ENCODE results near the gene RNF149.
A peak's percentile ranks its signal among the peaks of the same experiment; 100 is the strongest.
"Not testable (repeated sequence)": the region's sequence is repeated elsewhere in the genome, so short reads cannot be mapped to it uniquely, and the experiment has no call there.

The RNF149 gene, protein sequence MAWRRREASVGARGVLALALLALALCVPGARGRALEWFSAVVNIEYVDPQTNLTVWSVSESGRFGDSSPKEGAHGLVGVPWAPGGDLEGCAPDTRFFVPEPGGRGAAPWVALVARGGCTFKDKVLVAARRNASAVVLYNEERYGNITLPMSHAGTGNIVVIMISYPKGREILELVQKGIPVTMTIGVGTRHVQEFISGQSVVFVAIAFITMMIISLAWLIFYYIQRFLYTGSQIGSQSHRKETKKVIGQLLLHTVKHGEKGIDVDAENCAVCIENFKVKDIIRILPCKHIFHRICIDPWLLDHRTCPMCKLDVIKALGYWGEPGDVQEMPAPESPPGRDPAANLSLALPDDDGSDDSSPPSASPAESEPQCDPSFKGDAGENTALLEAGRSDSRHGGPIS

DNA sequence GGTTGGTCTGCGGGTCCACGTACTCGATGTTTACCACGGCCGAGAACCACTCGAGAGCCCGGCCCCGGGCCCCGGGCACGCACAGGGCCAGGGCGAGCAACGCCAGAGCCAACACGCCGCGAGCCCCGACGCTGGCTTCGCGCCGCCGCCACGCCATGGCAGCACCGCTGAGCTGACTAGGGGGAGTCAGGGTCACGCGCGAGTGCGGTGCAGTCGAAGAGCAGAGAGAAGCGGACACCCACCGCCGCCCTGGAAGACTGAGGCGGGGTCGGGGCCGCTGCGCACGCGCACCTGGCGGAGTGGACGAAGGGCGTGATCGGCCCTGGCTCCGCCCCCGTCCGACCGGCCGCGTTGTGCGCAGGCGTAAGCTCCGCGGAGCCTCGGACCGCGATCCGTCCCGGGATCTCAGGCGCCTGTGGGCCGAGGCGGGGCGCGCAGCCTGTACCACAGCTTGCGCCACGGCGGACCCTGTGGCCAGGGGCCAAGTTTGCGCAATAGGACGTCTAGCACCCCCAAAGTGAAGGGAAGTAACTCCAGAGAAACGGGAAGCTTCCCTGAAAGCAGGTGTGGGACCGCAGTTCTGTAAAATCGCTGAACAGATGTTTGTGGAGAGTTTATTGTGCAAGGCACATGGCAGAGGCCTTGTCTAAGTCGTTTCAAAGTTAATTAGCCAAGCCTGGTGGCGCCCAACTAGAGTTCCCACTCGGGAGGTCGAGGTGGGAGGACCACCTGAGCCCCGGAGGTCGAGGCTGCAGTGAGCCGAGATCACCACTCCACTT, at the start of gene RNF149:
Gene RNF149 (minus strand): TSS at position 270 of the 779 bp plus-strand sequence. CDS start 113 bp downstream, at position 157.
- DNase-seq (ENCODE audit: low read depth in 3 of 3, low spot score in 1 of 3): peak; percentile 87 to 90 (median 87)

GRCh38 chr2:101357376-101357775, 48.9 kb upstream of the RNF149 start:
- no peak for DNase-seq (ENCODE audit: low read depth in 3 of 3, low spot score in 1 of 3)

- no peak for DNase-seq (ENCODE audit: low read depth in 3 of 3, low spot score in 1 of 3)
Measured at GRCh38 chr2:101356521-101356920, 48.0 kb upstream of the RNF149 start.

GRCh38 chr2:101356055-101356454, 47.6 kb upstream of the RNF149 start:
- DNase-seq (ENCODE audit: low read depth in 3 of 3, low spot score in 1 of 3): no peak

DNA sequence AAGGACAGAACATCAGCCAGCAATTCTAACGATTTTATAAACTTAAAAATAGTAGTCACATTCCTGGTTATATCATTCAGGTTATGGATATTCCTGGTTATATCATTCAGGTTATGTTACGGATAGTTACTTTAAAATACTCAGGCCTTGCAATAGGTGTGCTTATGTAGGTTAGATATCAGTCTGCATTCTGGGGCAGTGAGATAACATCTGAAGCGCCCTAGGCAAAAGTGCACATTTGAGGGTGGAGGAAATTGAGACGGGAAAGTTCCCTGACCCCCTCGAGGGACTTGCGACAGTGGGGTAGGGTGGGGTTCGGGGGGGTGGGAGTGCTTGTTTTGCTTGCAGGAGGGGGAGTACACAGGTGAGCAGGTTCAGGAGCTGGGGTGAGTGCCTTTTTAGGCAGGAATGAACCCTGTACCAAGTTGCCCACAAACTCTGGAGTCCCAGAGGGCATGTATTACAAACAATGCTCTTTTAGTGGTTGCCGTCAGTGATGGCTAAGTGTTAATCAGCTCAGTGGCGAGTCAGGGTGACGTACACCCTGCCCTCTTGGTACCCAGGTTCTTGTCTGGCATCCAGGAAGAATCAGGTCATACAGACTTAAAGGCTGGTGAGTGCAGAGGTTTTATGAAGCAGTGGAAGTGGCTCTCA, 47.0 kb upstream of the RNF149 start:
- no peak for DNase-seq (ENCODE audit: low read depth in 3 of 3, low spot score in 1 of 3)

GRCh38 chr2:101354420-101355311, 46.2 kb upstream of the RNF149 start:
- DNase-seq (ENCODE audit: low read depth in 3 of 3, low spot score in 1 of 3): no peak

- not testable (repeated sequence) for DNase-seq (ENCODE audit: low read depth in 3 of 3, low spot score in 1 of 3)
Measured at GRCh38 chr2:101352631-101353030, 44.1 kb upstream of the RNF149 start.

GRCh38 chr2:101351207-101351606, 42.7 kb upstream of the RNF149 start:
- DNase-seq (ENCODE audit: low read depth in 3 of 3, low spot score in 1 of 3): no peak

GRCh38 chr2:101349893-101350662, 41.6 kb upstream of the RNF149 start:
- DNase-seq (ENCODE audit: low read depth in 3 of 3, low spot score in 1 of 3): no peak

DNA sequence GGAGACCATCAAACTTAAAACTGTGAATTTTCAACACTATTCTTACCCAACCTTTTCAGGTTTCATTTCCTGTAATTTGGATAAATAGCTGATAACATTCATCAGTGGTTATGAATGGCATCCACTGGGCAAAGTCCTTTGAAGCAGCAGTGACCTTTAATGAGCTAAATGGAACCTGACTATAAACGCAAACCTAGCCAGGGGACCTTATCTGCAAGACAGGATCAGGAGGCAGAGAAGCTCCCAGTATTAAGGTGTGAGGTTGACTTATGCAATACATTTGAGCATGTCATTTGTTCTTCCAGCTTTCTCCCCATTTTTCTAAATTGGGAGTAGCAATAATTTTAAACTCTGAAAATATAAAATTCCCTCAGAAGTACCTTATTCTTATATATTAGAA, 40.4 kb upstream of the RNF149 start:
- DNase-seq (ENCODE audit: low read depth in 3 of 3, low spot score in 1 of 3): no peak

- no peak for DNase-seq (ENCODE audit: low read depth in 3 of 3, low spot score in 1 of 3)
Measured at GRCh38 chr2:101346909-101347308, 38.4 kb upstream of the RNF149 start.

DNA sequence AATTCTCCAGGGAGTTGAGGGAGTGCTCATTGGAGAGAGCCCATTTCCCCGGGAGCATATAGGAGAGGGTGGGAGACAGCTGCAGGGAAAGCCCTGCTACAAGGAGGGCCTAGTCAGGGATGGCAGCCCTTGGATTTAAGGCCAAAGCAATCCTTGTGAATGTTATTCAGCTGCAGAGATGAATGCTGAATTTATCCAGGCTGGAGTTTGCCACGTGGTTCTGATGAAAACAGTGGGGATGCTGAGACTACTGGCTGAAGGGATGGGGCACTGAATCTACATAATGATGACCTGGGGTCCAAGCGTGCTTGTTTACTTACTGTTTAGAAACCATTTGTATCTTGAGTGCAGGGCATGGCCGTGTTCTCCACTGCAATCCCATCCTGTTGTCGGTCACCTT, 35.6 kb upstream of the RNF149 start:
- no peak for DNase-seq (ENCODE audit: low read depth in 3 of 3, low spot score in 1 of 3)

- DNase-seq (ENCODE audit: low read depth in 3 of 3, low spot score in 1 of 3): no peak
Measured at GRCh38 chr2:101342625-101343008, 34.1 kb upstream of the RNF149 start.

DNA sequence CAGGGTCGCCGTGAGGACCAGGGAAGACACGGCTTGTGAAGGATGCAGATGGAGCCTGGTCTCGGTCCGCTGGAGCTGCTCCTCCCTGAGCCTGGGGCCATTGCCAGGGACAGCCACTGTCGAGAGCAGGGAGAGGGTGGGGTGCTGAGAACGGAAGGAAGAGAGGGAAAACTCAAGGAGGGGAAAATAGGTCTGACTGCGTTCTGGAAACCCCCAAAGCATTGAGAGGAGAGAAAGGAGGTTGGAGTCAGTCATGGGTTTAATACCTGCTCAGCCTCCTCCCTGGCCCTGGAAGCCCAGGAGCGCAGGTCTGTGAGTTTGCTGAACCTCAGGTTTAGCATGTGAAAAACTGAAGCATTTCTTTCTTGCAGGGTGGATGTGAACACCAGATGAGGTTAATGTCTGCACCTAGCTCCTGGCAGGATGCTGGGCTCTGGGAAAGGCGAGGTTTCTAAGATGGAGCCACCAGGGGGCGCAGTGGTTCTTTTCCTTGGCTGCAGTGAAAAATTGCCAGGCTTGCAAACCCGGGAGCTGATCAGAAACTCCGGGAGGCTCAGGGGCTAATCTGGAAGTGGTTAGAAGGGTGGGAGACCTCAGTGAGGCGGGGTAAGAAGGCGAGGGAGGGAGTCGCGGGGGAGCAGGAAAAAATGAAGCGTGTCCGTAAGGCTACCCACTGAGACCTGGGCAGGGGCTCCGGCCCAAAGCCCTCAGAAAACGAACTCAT, 33.6 kb upstream of the RNF149 start:
- DNase-seq (ENCODE audit: low read depth in 3 of 3, low spot score in 1 of 3): peak; percentile 10 to 67 (median 43)

- no peak for DNase-seq (ENCODE audit: low read depth in 3 of 3, low spot score in 1 of 3)
Measured at GRCh38 chr2:101341421-101341820, 32.9 kb upstream of the RNF149 start.

DNA sequence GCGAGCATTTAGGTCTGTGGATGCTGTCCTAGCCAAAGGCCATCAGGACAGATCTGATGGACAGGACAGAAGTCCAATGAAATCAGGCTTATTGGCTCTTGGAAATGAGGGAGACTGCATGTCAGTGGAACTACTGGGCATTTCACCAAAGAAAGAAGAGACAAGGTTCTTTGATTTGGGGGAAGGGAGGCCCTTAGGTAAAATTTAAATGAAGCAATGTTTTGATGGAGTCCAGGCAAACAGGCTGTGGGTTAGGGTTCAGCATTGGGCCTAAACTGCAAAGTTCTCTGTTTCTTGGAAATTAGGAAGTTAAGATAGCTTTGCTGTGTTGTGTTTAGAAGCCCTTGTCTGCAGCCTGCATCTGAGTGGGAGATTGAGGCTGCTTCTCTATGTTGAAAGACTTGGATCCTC, 31.6 kb upstream of the RNF149 start:
- DNase-seq (ENCODE audit: low read depth in 3 of 3, low spot score in 1 of 3): no peak

DNA sequence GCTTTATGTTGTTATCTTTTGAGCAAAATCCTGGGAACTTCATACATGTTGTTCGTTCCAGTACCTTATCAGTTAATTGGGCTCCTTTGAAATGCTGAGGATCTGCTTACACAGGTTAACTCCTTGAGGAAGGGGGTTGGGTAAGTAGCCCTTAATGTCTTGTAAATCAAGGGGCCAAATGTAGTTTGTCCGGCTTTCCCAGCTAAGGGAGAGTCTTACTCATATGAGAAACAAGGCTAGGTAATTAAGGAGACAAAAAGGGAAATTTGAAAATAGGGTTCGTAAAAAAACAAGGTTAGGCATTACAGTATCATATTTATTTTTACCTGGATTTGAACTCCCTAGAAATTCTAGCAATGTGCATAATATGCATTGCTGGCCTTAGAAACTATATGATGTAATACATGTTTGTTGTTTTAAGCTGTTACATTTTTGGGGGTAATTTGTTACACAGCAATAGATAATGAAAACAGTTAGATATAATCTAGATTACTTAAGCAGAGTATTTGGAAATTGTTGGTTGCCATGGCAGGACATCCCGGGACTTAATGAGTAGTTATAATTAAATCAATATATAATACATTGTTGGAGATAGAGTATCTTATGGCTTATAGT, 30.9 kb upstream of the RNF149 start:
- DNase-seq (ENCODE audit: low read depth in 3 of 3, low spot score in 1 of 3): no peak

DNA sequence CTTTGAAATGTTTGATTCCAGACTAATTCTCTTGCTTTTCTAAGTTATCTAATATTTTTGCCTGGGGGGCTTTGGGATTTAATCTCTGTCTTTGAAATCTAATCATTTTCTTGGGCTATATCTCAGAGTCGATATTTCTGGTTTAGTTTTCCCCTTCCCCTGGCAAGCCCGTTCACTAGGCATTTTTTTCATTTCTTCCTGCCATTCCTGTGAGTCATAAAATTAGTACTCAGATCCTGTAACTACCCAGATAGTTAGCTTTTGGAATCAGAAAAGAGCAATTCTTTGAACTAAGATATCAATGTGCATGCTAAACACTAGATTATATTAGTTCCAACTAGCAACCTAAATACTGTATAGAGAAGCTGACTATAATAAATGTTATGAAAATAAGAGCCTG, 29.4 kb upstream of the RNF149 start:
- no peak for DNase-seq (ENCODE audit: low read depth in 3 of 3, low spot score in 1 of 3)

Data from stimulated activated CD4-positive, alpha-beta T cell treated with anti-CD3 and anti-CD28 coated beads, TNF-alpha, amount 100 ng/mL, for 1 hour (primary cell).